NCI-H2171 treated with DMSO at 0.1 percent for 48 hours (cell line): ENCODE results near the gene KLK8.
A peak's percentile ranks its signal among the peaks of the same experiment; 100 is the strongest.
"Not testable (repeated sequence)": the region's sequence is repeated elsewhere in the genome, so short reads cannot be mapped to it uniquely, and the experiment has no call there.

Experiments
- DNase-seq: peaks from one replicate; lab custom pipeline; 2025; lab: John Stamatoyannopoulos, UW

KLK8 gene

DNA sequence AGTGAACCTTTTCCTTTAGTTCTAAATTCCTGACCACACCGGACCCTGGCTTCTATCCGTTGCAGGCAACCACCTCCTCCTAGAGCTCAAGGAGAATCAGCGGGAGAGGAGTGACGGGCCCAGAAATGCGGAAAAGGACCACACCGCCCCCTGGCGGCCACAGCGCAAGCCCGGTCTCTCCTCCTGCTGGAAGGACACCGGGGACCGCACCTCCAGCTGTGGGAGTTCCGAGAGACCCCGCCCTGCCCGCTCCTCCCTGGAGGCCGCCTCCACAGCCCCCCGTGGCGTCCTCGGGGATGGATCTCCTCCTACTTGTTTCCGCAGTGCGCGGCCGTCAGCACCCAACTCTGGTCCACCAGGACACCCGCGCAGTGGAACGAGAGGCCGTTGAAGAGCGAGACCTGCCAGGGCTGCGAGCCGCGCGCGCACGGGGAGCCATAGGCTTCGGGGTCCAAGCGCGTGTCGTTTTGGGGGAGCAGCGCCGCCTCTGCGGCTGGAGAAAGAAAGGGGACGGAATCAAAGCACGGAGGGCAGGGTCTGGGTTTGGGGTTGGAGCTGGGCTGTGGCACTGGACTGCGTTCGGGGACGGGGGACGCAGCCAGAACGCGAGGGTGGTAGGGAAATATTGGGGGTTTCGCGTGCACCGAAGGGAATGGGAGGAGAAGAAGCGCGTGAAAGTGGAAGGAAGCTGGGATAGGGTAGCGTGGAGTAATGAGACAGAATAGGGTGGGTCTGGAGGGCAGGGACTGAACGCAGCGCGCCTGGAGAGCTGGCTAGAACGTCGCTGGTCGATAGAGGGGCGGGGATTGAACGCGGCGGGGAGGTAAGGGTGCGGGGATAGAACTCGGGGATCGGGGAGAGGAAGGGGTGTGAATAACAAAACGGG lies 15.6 kb upstream of the KLK8 start:
- DNase-seq, result no peak

GRCh38 chr19:51015691-51016267 lies 14.4 kb upstream of the KLK8 start:
- DNase-seq, result no peak

DNA sequence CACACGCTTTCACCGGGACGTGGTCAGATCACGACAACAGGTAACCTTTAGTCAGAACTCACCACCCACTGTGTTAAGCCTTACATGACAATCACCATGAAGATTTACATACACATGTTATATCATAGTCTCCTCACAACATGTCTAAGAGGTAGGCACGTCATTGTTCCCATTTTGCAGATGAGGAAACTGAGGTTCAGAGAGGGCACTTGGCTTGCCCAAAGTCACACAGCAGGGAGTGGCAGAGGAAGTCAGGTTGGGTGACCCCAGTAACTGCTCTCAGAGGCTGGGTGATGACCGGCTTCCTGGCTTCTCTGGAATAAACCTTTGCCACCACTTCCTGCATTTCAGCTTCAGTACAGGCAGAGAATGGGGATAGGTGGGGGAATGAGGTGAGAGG lies 12.8 kb upstream of the KLK8 start:
- no peak for DNase-seq

- DNase-seq, result no peak
Observed at GRCh38 chr19:51012661-51013190, 11.3 kb upstream of the KLK8 start.

DNA sequence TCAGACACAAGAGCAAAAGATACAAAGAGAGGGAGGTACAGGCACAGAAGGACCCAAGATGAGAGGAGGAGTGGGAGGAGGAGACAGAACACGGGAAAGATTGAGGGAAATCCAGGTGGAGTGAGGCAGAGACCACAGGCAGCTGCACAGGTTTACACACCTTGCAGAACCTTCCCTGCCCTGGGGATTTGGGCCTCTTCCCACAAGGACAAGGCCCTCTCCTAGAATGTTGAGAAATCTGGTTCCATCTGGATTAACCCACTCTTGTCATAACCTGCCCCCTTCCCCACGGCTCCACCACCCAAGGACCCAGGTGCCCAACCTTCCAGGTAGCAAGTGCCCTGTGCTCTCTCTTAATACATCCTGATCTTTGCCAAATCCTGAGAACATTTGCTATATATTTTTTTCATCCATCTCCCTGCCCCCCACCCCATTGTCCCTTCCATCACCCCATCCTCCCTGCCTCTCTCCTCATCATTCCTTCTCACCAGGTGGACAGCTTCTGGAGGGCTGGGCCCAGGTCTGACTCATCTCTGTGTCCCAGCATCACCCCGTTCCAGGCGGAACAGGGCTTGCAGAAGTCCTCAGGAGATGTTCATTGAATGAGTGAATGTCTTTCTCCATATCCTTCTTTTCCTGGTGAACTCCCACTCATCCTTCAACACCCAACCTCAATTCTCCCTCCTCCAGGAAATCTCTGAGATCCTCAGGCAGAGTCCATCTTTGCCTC lies 8.8 kb upstream of the KLK8 start:
- no peak for DNase-seq

- no peak for DNase-seq
Observed at GRCh38 chr19:51009061-51009891, 7.9 kb upstream of the KLK8 start.

GRCh38 chr19:51007488-51007887 lies 6.1 kb upstream of the KLK8 start:
- DNase-seq, result no peak

DNA sequence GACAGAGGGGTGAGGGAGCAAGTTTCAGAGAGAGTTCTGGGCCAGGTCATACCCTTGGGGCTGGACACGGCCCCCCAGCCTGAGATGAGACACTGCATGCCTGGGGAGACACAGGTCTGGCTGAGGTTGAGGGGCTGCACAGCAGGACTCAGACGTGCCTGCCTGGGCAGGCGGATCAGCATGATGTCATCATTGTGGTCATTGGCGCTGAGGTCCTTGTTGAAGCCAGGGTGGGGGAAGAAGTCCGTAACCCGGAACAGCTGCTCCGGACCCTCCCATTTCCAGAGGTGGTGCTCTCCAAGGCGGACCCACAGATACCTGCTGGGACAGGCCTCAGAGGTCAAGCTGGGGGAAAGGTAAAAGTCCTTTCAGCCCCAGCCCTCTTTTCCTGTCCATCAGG lies 5.0 kb upstream of the KLK8 start:
- no peak for DNase-seq

- no peak for DNase-seq
Observed at GRCh38 chr19:51005248-51005647, 3.8 kb upstream of the KLK8 start.

- DNase-seq, result no peak
Observed at GRCh38 chr19:51003316-51003715, 1.9 kb upstream of the KLK8 start.

- no peak for DNase-seq
Observed at GRCh38 chr19:51002542-51003311, 1.3 kb upstream of the KLK8 start.

DNA sequence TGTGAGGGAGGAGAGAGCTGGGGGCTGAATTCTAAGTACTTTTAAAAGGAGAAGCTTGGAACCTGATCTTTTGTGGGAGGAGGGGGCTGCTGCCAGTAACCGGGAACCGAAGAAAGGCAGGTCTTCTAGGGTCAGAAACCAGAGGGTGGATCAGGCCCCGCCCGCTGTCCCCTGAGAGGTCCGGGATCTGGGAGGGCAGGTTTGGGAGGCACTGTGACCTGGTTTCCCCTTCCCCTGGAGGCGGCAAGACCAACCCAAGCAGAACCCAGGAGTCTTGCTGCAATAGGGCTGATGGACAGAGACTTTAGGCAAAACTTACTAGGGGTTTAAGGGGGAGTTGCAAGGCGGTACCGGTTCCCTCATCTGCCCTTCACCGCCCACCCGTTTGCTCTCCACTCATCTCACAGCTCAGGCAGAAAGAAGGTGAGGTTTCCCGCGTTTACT lies 707 bp upstream of the KLK8 start:
- DNase-seq, result no peak

GRCh38 chr19:51000981-51001380 lies 423 bp downstream of the KLK8 start:
- no peak for DNase-seq

GRCh38 chr19:51000426-51000825 lies 978 bp downstream of the KLK8 start:
- DNase-seq, result no peak

DNA sequence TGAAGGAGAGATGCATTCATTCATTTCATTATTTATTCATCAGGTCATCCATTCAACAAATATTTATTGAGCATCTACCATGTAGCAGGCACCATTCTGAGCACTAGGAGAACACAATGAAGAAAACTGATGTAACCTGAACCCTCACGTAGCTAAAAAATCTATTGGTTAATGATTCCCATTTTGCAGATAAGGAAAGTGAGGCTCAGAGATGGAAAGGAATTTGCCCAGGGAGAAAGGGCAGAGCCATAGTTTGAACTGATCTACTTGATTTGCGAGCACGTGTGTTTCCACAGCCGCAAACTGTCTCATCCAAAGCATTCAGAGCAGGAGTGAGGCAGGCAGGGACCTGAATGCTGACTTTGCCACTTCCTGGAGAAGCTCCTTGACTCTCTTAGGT lies 2.7 kb downstream of the KLK8 start:
- no peak for DNase-seq

DNA sequence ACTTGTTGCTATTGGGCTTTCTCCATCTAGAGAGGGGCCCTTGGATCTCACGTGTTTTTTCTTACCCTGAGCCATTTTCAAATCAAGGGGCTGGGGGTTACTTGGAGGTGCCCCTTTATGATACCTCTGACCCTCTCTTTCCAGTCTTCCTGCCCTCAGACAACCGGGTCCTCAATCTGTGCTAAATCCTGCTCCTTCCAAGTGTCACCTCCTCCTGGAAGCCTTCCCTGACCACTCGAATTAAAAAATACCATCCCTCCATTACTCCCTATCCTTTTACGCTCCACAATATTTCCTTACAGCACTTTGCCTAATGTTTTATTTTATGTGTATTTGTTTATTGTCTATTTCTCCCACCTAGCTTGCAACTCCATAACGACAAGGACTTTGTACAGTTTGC lies 3.3 kb downstream of the KLK8 start:
- DNase-seq, result no peak

DNA sequence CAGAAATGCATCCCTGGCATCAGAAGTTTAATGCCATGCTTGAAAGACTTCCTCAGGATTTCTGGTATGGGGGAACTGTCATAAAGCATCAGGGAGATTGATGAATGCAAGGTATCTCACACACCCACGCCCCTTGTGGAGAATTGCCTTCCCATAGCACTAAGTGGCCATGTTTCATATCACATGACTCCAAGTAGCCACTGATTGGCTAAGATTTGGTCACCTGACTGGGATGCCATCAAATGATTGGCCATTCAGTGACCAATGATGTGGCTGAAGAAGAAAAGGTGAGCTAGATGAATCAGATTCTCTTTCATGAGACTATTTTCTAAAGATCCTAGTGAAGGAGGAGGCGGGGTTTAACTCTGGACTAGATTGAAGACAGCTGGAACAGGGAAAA lies 7.3 kb downstream of the KLK8 start:
- DNase-seq, result peak; percentile 77

- DNase-seq, result no peak
Observed at GRCh38 chr19:50992666-50993035, 8.8 kb downstream of the KLK8 start.

- DNase-seq, result not testable (repeated sequence)
Observed at GRCh38 chr19:50984416-50984815, 17.0 kb downstream of the KLK8 start.

GRCh38 chr19:50983625-50984292 lies 17.6 kb downstream of the KLK8 start, which contains the start of gene KLK7:
Gene KLK7, minus strand, starts transcription at chr19:50983917. Its CDS starts 1,518 bp downstream, at chr19:50982399.
- DNase-seq, result no peak
